Esophagus squamous epithelium (tissue), 4 donors: Measurements from ENCODE around the gene GPX8.

ENCODE experiments used
- POLR2A ChIP-seq, 4 donors: fragments of 450-650 bp; IDR thresholded peaks; one replicate each; pipeline ENCODE4 v1.6.1; 2017; ENCODE audit warnings: antibody characterized with exemption in 4 of 4, mild to moderate bottlenecking in 4 of 4, moderate library complexity in 3 of 4
- TF ChIP-seq, protein P1 (sequence below), 6 experiments: fragments of 450-650 bp in 4 of 6; fragments of 200-600 bp in 2 of 6; sonication (generic) in 2 of 6; IDR thresholded peaks; one replicate each; pipeline ENCODE4 v1.5.1; 2016 to 2019; ENCODE audit warnings: antibody characterized with exemption in 6 of 6, mild to moderate bottlenecking in 4 of 6, moderate library complexity in 4 of 6

DNA sequence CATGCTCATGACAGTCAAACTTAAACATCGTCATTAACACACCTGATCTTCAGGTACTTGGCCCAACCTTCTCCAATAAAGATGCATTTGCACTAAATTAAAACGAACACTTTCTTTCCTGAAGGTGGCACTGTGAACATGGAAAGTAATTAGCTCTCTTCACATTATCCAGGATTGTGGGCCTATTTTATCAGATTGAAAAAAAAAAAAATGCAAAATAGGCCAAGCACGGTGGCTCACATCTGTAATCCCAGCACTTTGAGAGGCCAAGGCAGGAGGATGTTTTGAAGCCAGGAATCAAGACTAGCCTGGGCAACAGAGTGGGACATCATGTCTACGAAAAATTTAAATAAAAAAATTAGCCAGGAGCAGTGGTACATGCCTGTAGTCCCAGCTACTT, 27.4 kb downstream of the GPX8 start:
- TF ChIP-seq, protein P1, sequence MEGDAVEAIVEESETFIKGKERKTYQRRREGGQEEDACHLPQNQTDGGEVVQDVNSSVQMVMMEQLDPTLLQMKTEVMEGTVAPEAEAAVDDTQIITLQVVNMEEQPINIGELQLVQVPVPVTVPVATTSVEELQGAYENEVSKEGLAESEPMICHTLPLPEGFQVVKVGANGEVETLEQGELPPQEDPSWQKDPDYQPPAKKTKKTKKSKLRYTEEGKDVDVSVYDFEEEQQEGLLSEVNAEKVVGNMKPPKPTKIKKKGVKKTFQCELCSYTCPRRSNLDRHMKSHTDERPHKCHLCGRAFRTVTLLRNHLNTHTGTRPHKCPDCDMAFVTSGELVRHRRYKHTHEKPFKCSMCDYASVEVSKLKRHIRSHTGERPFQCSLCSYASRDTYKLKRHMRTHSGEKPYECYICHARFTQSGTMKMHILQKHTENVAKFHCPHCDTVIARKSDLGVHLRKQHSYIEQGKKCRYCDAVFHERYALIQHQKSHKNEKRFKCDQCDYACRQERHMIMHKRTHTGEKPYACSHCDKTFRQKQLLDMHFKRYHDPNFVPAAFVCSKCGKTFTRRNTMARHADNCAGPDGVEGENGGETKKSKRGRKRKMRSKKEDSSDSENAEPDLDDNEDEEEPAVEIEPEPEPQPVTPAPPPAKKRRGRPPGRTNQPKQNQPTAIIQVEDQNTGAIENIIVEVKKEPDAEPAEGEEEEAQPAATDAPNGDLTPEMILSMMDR (IDR thresholded peaks at IDR 0.05), result peak in 3 of 6 experiments; percentile 6 to 44 (median 29)
- TF ChIP-seq POLR2A (IDR thresholded peaks at IDR 0.05), result no peak
